HG03521 (cell line): ENCODE results near the gene ANKDD1A.

Experiments used
- ATAC-seq: cut with Tn5 transposase; IDR thresholded peaks from one replicate; pipeline ENCODE4 v1.9.1; 2021; ENCODE audit warnings: mild to moderate bottlenecking, moderate library complexity; ENCODE audit not compliant: unreplicated experiment

The ANKDD1A gene

GRCh38 chr15:64959128-64959527, 47.4 kb downstream of the ANKDD1A start:
- no peak for ATAC-seq

GRCh38 chr15:64960153-64960552, 48.5 kb downstream of the ANKDD1A start:
- no peak for ATAC-seq

- no peak for ATAC-seq
Observed at GRCh38 chr15:64961013-64961412, 49.3 kb downstream of the ANKDD1A start.

- ATAC-seq, result no peak
Observed at GRCh38 chr15:64969401-64969800, 57.7 kb downstream of the ANKDD1A start.

GRCh38 chr15:64970698-64971097, 59.0 kb downstream of the ANKDD1A start:
- no peak for ATAC-seq

- ATAC-seq, result no peak
Observed at GRCh38 chr15:64975390-64975789, 63.7 kb downstream of the ANKDD1A start.

GRCh38 chr15:64979252-64979710, 67.6 kb downstream of the ANKDD1A start:
- no peak for ATAC-seq

GRCh38 chr15:64981812-64982431, 70.2 kb downstream of the ANKDD1A start:
- no peak for ATAC-seq

- ATAC-seq, result no peak
Observed at GRCh38 chr15:64982472-64982871, 70.8 kb downstream of the ANKDD1A start.

GRCh38 chr15:64985366-64986033, 73.8 kb downstream of the ANKDD1A start:
- no peak for ATAC-seq

- no peak for ATAC-seq
Observed at GRCh38 chr15:64987136-64987535, 75.4 kb downstream of the ANKDD1A start.

- peak; percentile 97 for ATAC-seq
Observed at GRCh38 chr15:64989416-64990167, 77.9 kb downstream of the ANKDD1A start, which contains the start of gene SPG21. SPG21 (minus strand) TSS chr15:64989914; CDS start chr15:64983569, 6,345 bp downstream.

- ATAC-seq, result no peak
Observed at GRCh38 chr15:64990168-64990470, 78.4 kb downstream of the ANKDD1A start.

- ATAC-seq, result no peak
Observed at GRCh38 chr15:64991536-64992135, 79.9 kb downstream of the ANKDD1A start.

- ATAC-seq, result no peak
Observed at GRCh38 chr15:64993290-64993689, 81.6 kb downstream of the ANKDD1A start.

GRCh38 chr15:64997066-64997465, 85.4 kb downstream of the ANKDD1A start:
- ATAC-seq, result no peak

GRCh38 chr15:64997745-64998375, 86.2 kb downstream of the ANKDD1A start:
- no peak for ATAC-seq

- ATAC-seq, result no peak
Observed at GRCh38 chr15:65004993-65005392, 93.3 kb downstream of the ANKDD1A start.

- no peak for ATAC-seq
Observed at GRCh38 chr15:65006876-65007275, 95.2 kb downstream of the ANKDD1A start.
